DND-41 (cell line): Measurements from ENCODE around the gene PHOSPHO2.

Experiments
- EZH2 ChIP-seq: IDR thresholded peaks from 3 replicates; pipeline ENCODE4 v1.6.1; 2012; ENCODE audit warnings: borderline replicate concordance, low read depth, mild to moderate bottlenecking, moderate library complexity, low read length, inconsistent platforms; ENCODE audit not compliant: severe bottlenecking
- TF ChIP-seq, protein P1 (sequence below): IDR thresholded peaks from 2 replicates; pipeline ENCODE4 v1.5.1; 2012; ENCODE audit warnings: borderline replicate concordance, low read length, moderate library complexity, mild to moderate bottlenecking; ENCODE audit not compliant: poor library complexity, severe bottlenecking; ENCODE audit errors: extremely low read depth

GRCh38 chr2:169664978-169665930 lies 29.0 kb upstream of the PHOSPHO2 start:
- TF ChIP-seq, protein P1, sequence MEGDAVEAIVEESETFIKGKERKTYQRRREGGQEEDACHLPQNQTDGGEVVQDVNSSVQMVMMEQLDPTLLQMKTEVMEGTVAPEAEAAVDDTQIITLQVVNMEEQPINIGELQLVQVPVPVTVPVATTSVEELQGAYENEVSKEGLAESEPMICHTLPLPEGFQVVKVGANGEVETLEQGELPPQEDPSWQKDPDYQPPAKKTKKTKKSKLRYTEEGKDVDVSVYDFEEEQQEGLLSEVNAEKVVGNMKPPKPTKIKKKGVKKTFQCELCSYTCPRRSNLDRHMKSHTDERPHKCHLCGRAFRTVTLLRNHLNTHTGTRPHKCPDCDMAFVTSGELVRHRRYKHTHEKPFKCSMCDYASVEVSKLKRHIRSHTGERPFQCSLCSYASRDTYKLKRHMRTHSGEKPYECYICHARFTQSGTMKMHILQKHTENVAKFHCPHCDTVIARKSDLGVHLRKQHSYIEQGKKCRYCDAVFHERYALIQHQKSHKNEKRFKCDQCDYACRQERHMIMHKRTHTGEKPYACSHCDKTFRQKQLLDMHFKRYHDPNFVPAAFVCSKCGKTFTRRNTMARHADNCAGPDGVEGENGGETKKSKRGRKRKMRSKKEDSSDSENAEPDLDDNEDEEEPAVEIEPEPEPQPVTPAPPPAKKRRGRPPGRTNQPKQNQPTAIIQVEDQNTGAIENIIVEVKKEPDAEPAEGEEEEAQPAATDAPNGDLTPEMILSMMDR, result no peak
- TF ChIP-seq EZH2, result no peak
